Neutrophil (primary cell): ENCODE results near the gene C18orf32.

Experiments
- H3K27ac ChIP-seq: fragments of 200-600 bp; sonication (generic); 2 replicates; pipeline ENCODE4 v1.5.1; 2016; ENCODE audit warnings: mild to moderate bottlenecking, moderate library complexity
- H3K27me3 ChIP-seq: fragments of 200-600 bp; sonication (generic); 2 replicates; pipeline ENCODE4 v1.6.0; 2016; ENCODE audit warnings: mild to moderate bottlenecking
- H3K36me3 ChIP-seq: fragments of 200-600 bp; sonication (generic); 2 replicates; pipeline ENCODE4 v1.5.1; 2017
- H3K4me1 ChIP-seq, 2 experiments: fragments of 200-600 bp in 1 of 2; sonication (generic) in 1 of 2; 1 replicate in 1 of 2; 2 replicates in 1 of 2; pipeline versions ENCODE4 v1.5.1 to v1.6.1; 2013 to 2016; ENCODE audit warnings: low read depth in 1 of 2, low read length in 1 of 2, mild to moderate bottlenecking in 1 of 2, moderate library complexity in 1 of 2; ENCODE audit not compliant: control insufficient read depth in 1 of 2, insufficient read depth in 1 of 2
- H3K4me3 ChIP-seq, 2 experiments: fragments of 200-600 bp in 1 of 2; sonication (generic) in 1 of 2; 1 replicate in 1 of 2; 2 replicates in 1 of 2; pipeline ENCODE4 v1.5.1; 2013 to 2016; ENCODE audit warnings: low read depth in 1 of 2, low read length in 1 of 2, mild to moderate bottlenecking in 1 of 2, moderate library complexity in 1 of 2
- H3K9me3 ChIP-seq: fragments of 200-600 bp; sonication (generic); 2 replicates; pipeline ENCODE4 v1.5.1; 2016
- CTCF ChIP-seq: fragments of 200-600 bp; sonication (generic); IDR thresholded peaks from 2 replicates; pipeline ENCODE4 v1.5.1; 2016; ENCODE audit warnings: antibody characterized with exemption

Gene C18orf32

DNA sequence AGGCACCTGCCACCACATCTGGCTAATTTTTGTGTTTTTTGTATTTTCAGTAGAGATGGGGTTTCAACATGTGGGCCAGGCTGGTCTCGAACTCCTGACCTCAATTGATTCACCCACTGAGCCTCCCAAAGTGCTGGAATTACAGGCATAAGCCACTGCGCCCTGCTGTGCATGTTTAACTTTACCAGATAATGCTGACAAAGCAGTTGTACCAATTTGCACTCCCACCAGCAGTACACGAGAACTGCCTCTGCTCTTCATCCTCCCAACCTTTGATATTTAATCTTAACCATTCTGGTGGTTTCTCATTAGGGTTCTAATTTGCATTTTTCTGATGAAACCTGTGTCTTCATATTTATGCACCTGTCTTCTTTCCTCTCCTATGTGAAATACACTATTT is 14.6 kb downstream of the C18orf32 start:
- Histone ChIP-seq H3K9me3 (no peaks in the 10 kb centered on the region), H3K27me3 (peaks cover 4% of the 10 kb centered on the region), H3K4me1 (peaks cover 31 to 35% of the 10 kb centered on the region in 2 experiments), H3K4me3 (no peak overlapping the region), H3K27ac (no peak overlapping the region), H3K36me3 (no peaks in the 10 kb centered on the region)
- no peak for TF ChIP-seq CTCF

DNA sequence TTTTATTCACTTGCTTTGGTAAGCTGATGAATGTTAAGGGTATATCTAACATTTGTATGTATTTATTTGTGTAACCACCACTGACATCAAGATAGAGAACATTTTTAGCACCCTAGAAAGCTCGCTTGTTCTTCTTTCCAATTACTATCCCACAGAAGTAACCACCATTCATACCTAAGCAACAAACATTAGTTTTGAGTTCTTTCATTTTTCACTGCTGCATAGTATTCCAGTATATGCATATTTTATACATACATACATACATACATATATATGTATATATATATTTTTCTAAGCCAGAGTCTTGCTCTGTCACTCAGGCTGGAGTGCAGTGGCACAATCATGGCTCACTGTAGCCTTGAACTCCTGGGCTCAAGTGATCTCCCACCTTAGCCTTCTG is 15.5 kb downstream of the C18orf32 start:
- Histone ChIP-seq H3K27me3 (peaks cover 4% of the 10 kb centered on the region), H3K36me3 (no peaks in the 10 kb centered on the region), H3K4me3 (no peak overlapping the region), H3K9me3 (no peaks in the 10 kb centered on the region), H3K4me1 (peaks cover 22 to 26% of the 10 kb centered on the region in 2 experiments), H3K27ac (no peak overlapping the region)
- no peak for TF ChIP-seq CTCF

DNA sequence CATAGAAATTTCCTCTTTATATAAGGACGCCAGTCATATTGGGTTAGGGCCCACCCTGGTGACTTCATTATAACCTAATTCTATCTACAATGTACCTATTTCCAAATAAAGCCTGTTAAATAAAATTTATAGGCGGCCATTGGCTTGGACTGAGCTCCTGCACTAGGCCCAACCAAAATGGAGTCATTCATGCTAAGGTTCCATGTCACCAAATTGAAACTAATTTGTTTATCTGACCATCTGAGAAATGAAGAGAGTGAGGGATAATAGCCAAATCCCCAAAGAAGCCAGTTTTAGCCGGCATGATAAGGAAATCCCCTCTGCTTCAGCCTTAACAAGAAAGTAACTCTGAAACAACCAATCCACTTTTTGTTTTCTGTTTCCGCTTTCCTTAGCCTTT is 19.4 kb downstream of the C18orf32 start:
- no peak overlapping the region for H3K4me3 ChIP-seq
- H3K36me3 ChIP-seq: no peaks in the 10 kb centered on the region
- TF ChIP-seq CTCF: no peak
- H3K27ac ChIP-seq: no peak overlapping the region
- H3K27me3 ChIP-seq: peaks cover 4% of the 10 kb centered on the region
- no peaks in the 10 kb centered on the region for H3K9me3 ChIP-seq
- no peaks in the 10 kb centered on the region for H3K4me1 ChIP-seq

- Histone ChIP-seq H3K36me3 (no peaks in the 10 kb centered on the region), H3K27ac (no peak overlapping the region), H3K27me3 (peaks cover 4% of the 10 kb centered on the region), H3K4me1 (no peaks in the 10 kb centered on the region), H3K9me3 (no peaks in the 10 kb centered on the region), H3K4me3 (no peak overlapping the region)
- no peak for TF ChIP-seq CTCF
These were observed 19.9 kb downstream of the C18orf32 start for GRCh38 chr18:49467019-49467563.

DNA sequence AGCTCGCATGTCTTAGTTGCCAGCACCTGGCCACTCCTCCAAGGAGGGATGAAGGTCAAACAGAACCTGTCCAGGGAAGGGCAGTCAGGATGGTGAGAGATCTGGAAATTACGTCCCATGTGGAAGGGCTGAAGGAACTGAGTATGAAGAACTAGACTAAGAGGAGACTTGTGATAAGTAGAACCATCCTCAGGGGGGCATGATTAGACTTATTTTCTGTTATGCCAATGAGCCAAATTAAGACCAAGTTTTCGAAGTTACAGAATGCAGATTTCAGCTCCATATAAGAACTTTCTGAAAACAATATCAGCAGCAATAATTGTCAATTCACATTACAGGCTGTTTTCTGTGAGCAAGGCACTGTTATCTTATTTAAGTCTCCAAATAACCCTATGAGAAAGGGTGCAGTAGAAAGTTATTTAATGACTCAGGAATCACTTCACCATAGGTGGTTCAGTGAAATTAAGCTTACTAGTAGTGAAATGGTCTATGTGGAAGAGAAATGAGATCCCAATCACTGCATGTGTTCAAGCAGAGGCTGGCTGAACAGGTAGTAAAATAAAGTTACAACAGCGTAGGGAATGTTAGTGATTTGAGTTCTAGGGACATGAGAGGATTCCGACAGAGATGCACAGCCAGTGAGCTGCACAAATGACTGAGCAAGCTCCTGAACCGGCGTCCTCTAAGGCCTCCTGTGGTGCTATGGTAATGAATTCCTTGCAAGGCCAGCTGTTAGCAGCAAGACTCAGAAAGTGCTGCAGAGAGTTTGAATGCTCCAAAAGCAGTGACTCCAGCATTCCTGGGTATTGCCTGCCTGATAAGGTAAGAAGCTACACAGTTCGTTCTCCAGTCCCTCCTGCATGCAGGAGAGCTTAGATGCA is 22.1 kb downstream of the C18orf32 start:
- TF ChIP-seq CTCF: no peak
- Histone ChIP-seq H3K4me3 (no peak overlapping the region), H3K27me3 (peaks cover 2% of the 10 kb centered on the region), H3K4me1 (peaks cover 9 to 11% of the 10 kb centered on the region in 2 experiments), H3K36me3 (no peaks in the 10 kb centered on the region), H3K9me3 (no peaks in the 10 kb centered on the region), H3K27ac (no peak overlapping the region)
